ENCODE data around the gene IRF2BPL.

IRF2BPL gene

GRCh38 chr14:77018785-77019184, 9.7 kb downstream of the IRF2BPL start:
- TF ChIP-seq POLR2A (IDR thresholded peaks at IDR 0.05; ENCODE audit: low read depth, low read length) (no peak), POLR2AphosphoS5 (IDR thresholded peaks at IDR 0.05; ENCODE audit: low read depth, low read length) (no peak), PAX5 (IDR thresholded peaks at IDR 0.05; ENCODE audit: insufficient read depth, low read length, severe bottlenecking) (no peak), POU2F2 (IDR thresholded peaks at IDR 0.05; ENCODE audit: low read depth, low read length) (no peak), SPI1 (IDR thresholded peaks at IDR 0.05; ENCODE audit: low read depth, low read length) (no peak), TAF1 (IDR thresholded peaks at IDR 0.05; ENCODE audit: low read depth, low read length) (no peak)
- FAIRE-seq (no peak), DNase-seq (ENCODE audit: insufficient read length, low spot score) (no peak)

- TF ChIP-seq POLR2A (IDR thresholded peaks at IDR 0.05; ENCODE audit: low read depth, low read length) (no peak), PAX5 (IDR thresholded peaks at IDR 0.05; ENCODE audit: insufficient read depth, low read length, severe bottlenecking) (no peak)
- DNase-seq (ENCODE audit: insufficient read length, low spot score): no peak
- no peak for FAIRE-seq
Measured at GRCh38 chr14:77017666-77018065, 10.8 kb downstream of the IRF2BPL start.

GRCh38 chr14:77014734-77015133, 13.8 kb downstream of the IRF2BPL start:
- TF ChIP-seq SPI1 (IDR thresholded peaks at IDR 0.05; ENCODE audit: low read depth, low read length) (no peak), TAF1 (IDR thresholded peaks at IDR 0.05; ENCODE audit: low read depth, low read length) (no peak), POU2F2 (IDR thresholded peaks at IDR 0.05; ENCODE audit: low read depth, low read length) (no peak), POLR2AphosphoS5 (IDR thresholded peaks at IDR 0.05; ENCODE audit: low read depth, low read length) (no peak), PAX5 (IDR thresholded peaks at IDR 0.05; ENCODE audit: insufficient read depth, low read length, severe bottlenecking) (no peak), POLR2A (IDR thresholded peaks at IDR 0.05; ENCODE audit: low read depth, low read length) (no peak)
- DNase-seq (ENCODE audit: insufficient read length, low spot score) (no peak), FAIRE-seq (no peak)

- DNase-seq (ENCODE audit: insufficient read length, low spot score) (no peak), FAIRE-seq (no peak)
- no peak for TF ChIP-seq POLR2AphosphoS5 (IDR thresholded peaks at IDR 0.05; ENCODE audit: low read depth, low read length)
Measured at GRCh38 chr14:77014004-77014604, 14.4 kb downstream of the IRF2BPL start.

GRCh38 chr14:77012193-77012765, 16.2 kb downstream of the IRF2BPL start:
- TF ChIP-seq PAX5 (IDR thresholded peaks at IDR 0.05; ENCODE audit: insufficient read depth, low read length, severe bottlenecking) (no peak), POU2F2 (IDR thresholded peaks at IDR 0.05; ENCODE audit: low read depth, low read length) (no peak), TAF1 (IDR thresholded peaks at IDR 0.05; ENCODE audit: low read depth, low read length) (no peak), POLR2AphosphoS5 (IDR thresholded peaks at IDR 0.05; ENCODE audit: low read depth, low read length) (no peak), POLR2A (IDR thresholded peaks at IDR 0.05; ENCODE audit: low read depth, low read length) (no peak), SPI1 (IDR thresholded peaks at IDR 0.05; ENCODE audit: low read depth, low read length) (no peak)
- FAIRE-seq (no peak), DNase-seq (ENCODE audit: insufficient read length, low spot score) (no peak)

- no peak for TF ChIP-seq PAX5 (IDR thresholded peaks at IDR 0.05; ENCODE audit: insufficient read depth, low read length, severe bottlenecking)
- no peak for TF ChIP-seq POLR2AphosphoS5 (IDR thresholded peaks at IDR 0.05; ENCODE audit: low read depth, low read length)
- TF ChIP-seq POU2F2 (IDR thresholded peaks at IDR 0.05; ENCODE audit: low read depth, low read length): no peak
- no peak for TF ChIP-seq SPI1 (IDR thresholded peaks at IDR 0.05; ENCODE audit: low read depth, low read length)
- TF ChIP-seq POLR2A (IDR thresholded peaks at IDR 0.05; ENCODE audit: low read depth, low read length): no peak
- no peak for TF ChIP-seq TAF1 (IDR thresholded peaks at IDR 0.05; ENCODE audit: low read depth, low read length)
- DNase-seq (ENCODE audit: insufficient read length, low spot score) (no peak), FAIRE-seq (no peak)
Measured at GRCh38 chr14:77011245-77011644, 17.3 kb downstream of the IRF2BPL start.

- FAIRE-seq: no peak
- no peak for TF ChIP-seq TAF1 (IDR thresholded peaks at IDR 0.05; ENCODE audit: low read depth, low read length)
- no peak for TF ChIP-seq POU2F2 (IDR thresholded peaks at IDR 0.05; ENCODE audit: low read depth, low read length)
- TF ChIP-seq SPI1 (IDR thresholded peaks at IDR 0.05; ENCODE audit: low read depth, low read length): no peak
- TF ChIP-seq PAX5 (IDR thresholded peaks at IDR 0.05; ENCODE audit: insufficient read depth, low read length, severe bottlenecking): no peak
- no peak for TF ChIP-seq POLR2AphosphoS5 (IDR thresholded peaks at IDR 0.05; ENCODE audit: low read depth, low read length)
- no peak for TF ChIP-seq POLR2A (IDR thresholded peaks at IDR 0.05; ENCODE audit: low read depth, low read length)
Measured at GRCh38 chr14:77009014-77009413, 19.5 kb downstream of the IRF2BPL start.

GRCh38 chr14:77008541-77008940, 20.0 kb downstream of the IRF2BPL start:
- DNase-seq (ENCODE audit: insufficient read length, low spot score): no peak
- no peak for FAIRE-seq
- TF ChIP-seq POLR2A (IDR thresholded peaks at IDR 0.05; ENCODE audit: low read depth, low read length): no peak
- TF ChIP-seq PAX5 (IDR thresholded peaks at IDR 0.05; ENCODE audit: insufficient read depth, low read length, severe bottlenecking): no peak
- TF ChIP-seq POLR2AphosphoS5 (IDR thresholded peaks at IDR 0.05; ENCODE audit: low read depth, low read length): no peak
- TF ChIP-seq SPI1 (IDR thresholded peaks at IDR 0.05; ENCODE audit: low read depth, low read length): no peak

More at GRCh38 chr14:77009014-77009413, 19.5 kb downstream of the IRF2BPL start:
- DNase-seq (ENCODE audit: insufficient read length, low spot score): no peak

GRCh38 chr14:77007975-77008421, 20.5 kb downstream of the IRF2BPL start:
- FAIRE-seq (no peak), DNase-seq (ENCODE audit: insufficient read length, low spot score) (no peak)
- no peak for TF ChIP-seq SPI1 (IDR thresholded peaks at IDR 0.05; ENCODE audit: low read depth, low read length)
- TF ChIP-seq POU2F2 (IDR thresholded peaks at IDR 0.05; ENCODE audit: low read depth, low read length): no peak
- no peak for TF ChIP-seq TAF1 (IDR thresholded peaks at IDR 0.05; ENCODE audit: low read depth, low read length)
- no peak for TF ChIP-seq PAX5 (IDR thresholded peaks at IDR 0.05; ENCODE audit: insufficient read depth, low read length, severe bottlenecking)
- TF ChIP-seq POLR2AphosphoS5 (IDR thresholded peaks at IDR 0.05; ENCODE audit: low read depth, low read length): no peak
- no peak for TF ChIP-seq POLR2A (IDR thresholded peaks at IDR 0.05; ENCODE audit: low read depth, low read length)
